HepG2 (cell line): ENCODE results near the gene NUBP2. TPM values are rescaled to one million over a fixed set of nuclear protein-coding genes. Genes with fewer than 3 reads are reported as not detected.
A peak's percentile ranks its signal among the peaks of the same experiment; 100 is the strongest.

ENCODE experiments used
- ATAC-seq: fragments of 200-7000 bp; cut with Tn5 transposase; 3 replicates; pipeline ENCODE4 v1.9.1; 2020; ENCODE audit warnings: mild to moderate bottlenecking, moderate library complexity
- BruUV-seq: library from RNA; stranded (reverse); fragments of 400-500 nt; replicated peaks from 2 replicates; lab custom pipeline; 2021; lab: Mats Ljungman, UMichigan
- CTCF ChIA-PET: fragments of 300-600 bp; formaldehyde crosslinking; extraction: SDS; loops from one replicate; lab custom pipeline; 2021; ENCODE audit warnings: low total read pairs, inconsistent platforms, low intra/inter-chr PET ratio; lab: Yijun Ruan, JAX
- POLR2A ChIA-PET: fragments of 350-600 bp; sonication (Branson Sonifier 250); formaldehyde crosslinking; loops from one replicate; lab custom pipeline; 2020; ENCODE audit warnings: antibody characterized with exemption, inconsistent platforms; lab: Yijun Ruan, JAX
- DNase-seq: peaks from one replicate; pipeline ENCODE4 v3.0.0-alpha.2; 2015; ENCODE audit warnings: low spot score
- FAIRE-seq: peaks from 3 replicates; lab custom pipeline; 2011; peaks lifted over from hg19 to GRCh38; lab: Jason Lieb, UNC
- H2AFZ ChIP-seq: one replicate; pipeline ENCODE4 v1.6.1; 2011; ENCODE audit warnings: low read length, inconsistent platforms
- H3K27ac ChIP-seq: fragments of 300-600 bp; 3 replicates; pipeline ENCODE4 v1.8.0; 2011; ENCODE audit warnings: mixed run types, mild to moderate bottlenecking, mixed read lengths, low read length, inconsistent platforms; ENCODE audit not compliant: insufficient read depth; ENCODE audit errors: extremely low read length
- H3K27me3 ChIP-seq, 2 experiments: fragments of 200-600 bp in 1 of 2; 2 replicates in 1 of 2; 3 replicates in 1 of 2; pipeline versions ENCODE4 v1.6.0 to v1.8.0; 2011; ENCODE audit warnings: low read length in 2 of 2, mild to moderate bottlenecking in 2 of 2, moderate library complexity in 2 of 2, inconsistent platforms in 1 of 2; ENCODE audit not compliant: insufficient read depth in 2 of 2, control insufficient read depth in 1 of 2
- H3K36me3 ChIP-seq, 2 experiments: fragments of 200-600 bp in 1 of 2; replicated peaks in 1 of 2; 2 replicates in 1 of 2; 3 replicates in 1 of 2; pipeline versions ENCODE4 v1.5.1 to v1.8.0; 2011; ENCODE audit warnings: low read length in 2 of 2, inconsistent platforms in 1 of 2; ENCODE audit not compliant: insufficient read depth in 2 of 2, control insufficient read depth in 1 of 2
- H3K4me1 ChIP-seq: 2 replicates; pipeline ENCODE4 v1.5.1; 2012; ENCODE audit warnings: low read length, inconsistent platforms; ENCODE audit not compliant: insufficient read depth
- H3K4me2 ChIP-seq: 2 replicates; pipeline ENCODE4 v1.6.0; 2011; ENCODE audit warnings: low read depth, low read length, inconsistent platforms
- H3K4me3 ChIP-seq, 3 experiments: fragments of 200-600 bp in 1 of 3; sonication (generic), shearing (Covaris generic) in 1 of 3; replicated peaks in 1 of 3; 2 replicates each; pipeline ENCODE4 v1.5.1; 2011 to 2016; ENCODE audit warnings: low read length in 3 of 3, inconsistent platforms in 2 of 3, low read depth in 2 of 3, mild to moderate bottlenecking in 2 of 3, control low read depth in 1 of 3, mixed read lengths in 1 of 3; ENCODE audit not compliant: insufficient read depth in 1 of 3
- H3K79me2 ChIP-seq: one replicate; pipeline ENCODE4 v1.6.1; 2011; ENCODE audit warnings: low read length, inconsistent platforms; ENCODE audit not compliant: insufficient read depth
- H3K9ac ChIP-seq: 2 replicates; pipeline ENCODE4 v1.6.0; 2011; ENCODE audit warnings: mild to moderate bottlenecking, low read depth, low read length, inconsistent platforms; ENCODE audit not compliant: insufficient read depth
- H3K9me3 ChIP-seq: 2 replicates; pipeline ENCODE4 v1.5.1; 2012; ENCODE audit warnings: mild to moderate bottlenecking, low read length
- H4K20me1 ChIP-seq: 2 replicates; pipeline ENCODE4 v1.6.0; 2011; ENCODE audit warnings: inconsistent platforms, mild to moderate bottlenecking, low read length, moderate library complexity; ENCODE audit not compliant: insufficient read depth
- ADNP ChIP-seq: sonication (generic); formaldehyde crosslinking; IDR thresholded peaks from 2 replicates; pipeline ENCODE4 v1.4.0; 2020; ENCODE audit warnings: missing genetic modification reagents
- GABPA ChIP-seq, 2 experiments: IDR thresholded peaks; 2 replicates each; pipeline ENCODE4 v1.6.1; 2011 to 2016; ENCODE audit warnings: low read depth in 2 of 2, low read length in 1 of 2, missing biosample characterization in 1 of 2, missing genetic modification characterization in 1 of 2
- STAG1 ChIP-seq: sonication (generic); formaldehyde crosslinking; IDR thresholded peaks from 2 replicates; pipeline ENCODE4 v1.4.0; 2020; ENCODE audit warnings: missing genetic modification reagents
- XRCC5 ChIP-seq: fragments of 200-400 bp; formaldehyde crosslinking; optimal IDR thresholded peaks from 2 replicates; pipeline ENCODE3; 2017; ENCODE audit warnings: mild to moderate bottlenecking, low read length
- ZBTB38 ChIP-seq: sonication (generic); formaldehyde crosslinking; IDR thresholded peaks from 2 replicates; pipeline ENCODE4 v1.5.1; 2020; ENCODE audit warnings: mild to moderate bottlenecking, missing genetic modification reagents
- WGBS: methylation state at CpG from one replicate; pipeline ENCODE4 v1.1.6; 2017; ENCODE audit warnings: low lambda C conversion rate; 5-methylcytosine and 5-hydroxymethylcytosine counted together
- in situ Hi-C: cut with HindIII; loops from 2 replicates; pipeline ENCODE4 v1.10.0; 2017; ENCODE audit warnings: low pct_unique_long_range_greater_than_20kb; ENCODE audit not compliant: extremely low pct_ligation_motif_present
- intact Hi-C: fragments of 100-400 bp; cut with micrococcal nuclease; formaldehyde crosslinking; loops from one replicate; pipeline ENCODE4 v1.10.0; 2022; ENCODE audit not compliant: unreplicated experiment
- polyA plus RNA-seq, 8 experiments: library from polyadenylated mRNA; depleted of rRNA in 3 of 8; stranded (reverse) in 7 of 8; unstranded in 1 of 8; fragments of >200 nt; fragmentation: Illumina TruSeq in 4 of 8; extraction: Trizol in 4 of 8; gene quantifications; 2 replicates each; pipeline versions ENCODE4 v1.2.1 to v1.2.3, GENCODE V29; 2011 to 2016; ENCODE audit warnings: low read depth in 4 of 8, missing spikeins in 1 of 8, mixed read lengths in 1 of 8; ENCODE audit not compliant: insufficient read depth in 1 of 8
- total RNA-seq, 5 experiments: library from RNA; depleted of rRNA; stranded (reverse); fragments of >200 nt; fragmentation: Illumina TruSeq; extraction: Trizol; gene quantifications; 2 replicates each; pipeline ENCODE4 v1.2.3, GENCODE V29; 2016; ENCODE audit warnings: low read depth in 1 of 5
- TF ChIP-seq, protein P1 (sequence below): sonication (generic); formaldehyde crosslinking; IDR thresholded peaks from 2 replicates; pipeline ENCODE4 v1.4.0; 2020; ENCODE audit warnings: missing genetic modification reagents
- TF ChIP-seq, protein P2 (sequence below): sonication (generic); formaldehyde crosslinking; IDR thresholded peaks from 2 replicates; pipeline ENCODE4 v1.4.0; 2020; ENCODE audit warnings: missing genetic modification reagents, mild to moderate bottlenecking, borderline replicate concordance
- TF ChIP-seq, protein P3 (sequence below): sonication (generic); formaldehyde crosslinking; IDR thresholded peaks from 2 replicates; pipeline ENCODE4 v1.5.0; 2020; ENCODE audit warnings: mild to moderate bottlenecking, missing genetic modification reagents, moderate library complexity

NUBP2 gene
- total and polyA plus RNA-seq, 2 of the 13 experiments (the other 11 are each of a cell fraction or from before 2014, with no cell fraction given) = 25.7 to 61.5 TPM

GRCh38 chr16:1763521-1764511 lies 18.9 kb upstream of the NUBP2 start:
- TF ChIP-seq, protein P1, sequence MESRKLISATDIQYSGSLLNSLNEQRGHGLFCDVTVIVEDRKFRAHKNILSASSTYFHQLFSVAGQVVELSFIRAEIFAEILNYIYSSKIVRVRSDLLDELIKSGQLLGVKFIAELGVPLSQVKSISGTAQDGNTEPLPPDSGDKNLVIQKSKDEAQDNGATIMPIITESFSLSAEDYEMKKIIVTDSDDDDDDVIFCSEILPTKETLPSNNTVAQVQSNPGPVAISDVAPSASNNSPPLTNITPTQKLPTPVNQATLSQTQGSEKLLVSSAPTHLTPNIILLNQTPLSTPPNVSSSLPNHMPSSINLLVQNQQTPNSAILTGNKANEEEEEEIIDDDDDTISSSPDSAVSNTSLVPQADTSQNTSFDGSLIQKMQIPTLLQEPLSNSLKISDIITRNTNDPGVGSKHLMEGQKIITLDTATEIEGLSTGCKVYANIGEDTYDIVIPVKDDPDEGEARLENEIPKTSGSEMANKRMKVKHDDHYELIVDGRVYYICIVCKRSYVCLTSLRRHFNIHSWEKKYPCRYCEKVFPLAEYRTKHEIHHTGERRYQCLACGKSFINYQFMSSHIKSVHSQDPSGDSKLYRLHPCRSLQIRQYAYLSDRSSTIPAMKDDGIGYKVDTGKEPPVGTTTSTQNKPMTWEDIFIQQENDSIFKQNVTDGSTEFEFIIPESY (CRISPR knock-in tag) = peak; percentile 99
- no peak for TF ChIP-seq ADNP (CRISPR knock-in tag)
- TF ChIP-seq, protein P2, sequence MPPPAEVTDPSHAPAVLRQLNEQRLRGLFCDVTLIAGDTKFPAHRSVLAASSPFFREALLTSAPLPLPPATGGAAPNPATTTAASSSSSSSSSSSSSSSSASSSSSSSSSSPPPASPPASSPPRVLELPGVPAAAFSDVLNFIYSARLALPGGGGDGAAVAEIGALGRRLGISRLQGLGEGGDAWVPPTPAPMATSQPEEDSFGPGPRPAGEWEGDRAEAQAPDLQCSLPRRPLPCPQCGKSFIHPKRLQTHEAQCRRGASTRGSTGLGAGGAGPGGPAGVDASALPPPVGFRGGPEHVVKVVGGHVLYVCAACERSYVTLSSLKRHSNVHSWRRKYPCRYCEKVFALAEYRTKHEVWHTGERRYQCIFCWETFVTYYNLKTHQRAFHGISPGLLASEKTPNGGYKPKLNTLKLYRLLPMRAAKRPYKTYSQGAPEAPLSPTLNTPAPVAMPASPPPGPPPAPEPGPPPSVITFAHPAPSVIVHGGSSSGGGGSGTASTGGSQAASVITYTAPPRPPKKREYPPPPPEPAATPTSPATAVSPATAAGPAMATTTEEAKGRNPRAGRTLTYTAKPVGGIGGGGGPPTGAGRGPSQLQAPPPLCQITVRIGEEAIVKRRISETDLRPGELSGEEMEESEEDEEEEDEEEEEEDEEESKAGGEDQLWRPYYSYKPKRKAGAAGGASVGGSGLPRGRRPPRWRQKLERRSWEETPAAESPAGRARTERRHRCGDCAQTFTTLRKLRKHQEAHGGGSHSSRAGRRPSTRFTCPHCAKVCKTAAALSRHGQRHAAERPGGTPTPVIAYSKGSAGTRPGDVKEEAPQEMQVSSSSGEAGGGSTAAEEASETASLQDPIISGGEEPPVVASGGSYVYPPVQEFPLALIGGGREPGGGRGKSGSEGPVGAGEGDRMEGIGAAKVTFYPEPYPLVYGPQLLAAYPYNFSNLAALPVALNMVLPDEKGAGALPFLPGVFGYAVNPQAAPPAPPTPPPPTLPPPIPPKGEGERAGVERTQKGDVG (CRISPR knock-in tag) = peak; percentile 47; the same call in 1 of the 2 replicates
- peak; percentile 91 for TF ChIP-seq ZBTB38 (CRISPR knock-in tag)
- TF ChIP-seq, protein P3, sequence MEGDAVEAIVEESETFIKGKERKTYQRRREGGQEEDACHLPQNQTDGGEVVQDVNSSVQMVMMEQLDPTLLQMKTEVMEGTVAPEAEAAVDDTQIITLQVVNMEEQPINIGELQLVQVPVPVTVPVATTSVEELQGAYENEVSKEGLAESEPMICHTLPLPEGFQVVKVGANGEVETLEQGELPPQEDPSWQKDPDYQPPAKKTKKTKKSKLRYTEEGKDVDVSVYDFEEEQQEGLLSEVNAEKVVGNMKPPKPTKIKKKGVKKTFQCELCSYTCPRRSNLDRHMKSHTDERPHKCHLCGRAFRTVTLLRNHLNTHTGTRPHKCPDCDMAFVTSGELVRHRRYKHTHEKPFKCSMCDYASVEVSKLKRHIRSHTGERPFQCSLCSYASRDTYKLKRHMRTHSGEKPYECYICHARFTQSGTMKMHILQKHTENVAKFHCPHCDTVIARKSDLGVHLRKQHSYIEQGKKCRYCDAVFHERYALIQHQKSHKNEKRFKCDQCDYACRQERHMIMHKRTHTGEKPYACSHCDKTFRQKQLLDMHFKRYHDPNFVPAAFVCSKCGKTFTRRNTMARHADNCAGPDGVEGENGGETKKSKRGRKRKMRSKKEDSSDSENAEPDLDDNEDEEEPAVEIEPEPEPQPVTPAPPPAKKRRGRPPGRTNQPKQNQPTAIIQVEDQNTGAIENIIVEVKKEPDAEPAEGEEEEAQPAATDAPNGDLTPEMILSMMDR (CRISPR knock-in tag) = peak; percentile 48
- 0 out of 2 replicates have a peak, but pooled peaks have one; percentile 4 for TF ChIP-seq GABPA (IDR thresholded peaks at IDR 0.05; ENCODE audit: low read depth, low read length)
- no peak for TF ChIP-seq GABPA (CRISPR knock-in tag; IDR thresholded peaks at IDR 0.05; ENCODE audit: low read depth)
- TF ChIP-seq XRCC5 = no peak
- peak; percentile 39 for TF ChIP-seq STAG1 (CRISPR knock-in tag)
- H2AFZ ChIP-seq = no peak overlapping the region
- no peak overlapping the region for H3K4me3 ChIP-seq
- no peaks in the 10 kb centered on the region for H3K79me2 ChIP-seq
- no peak overlapping the region for H3K4me2 ChIP-seq
- in situ Hi-C loops (no loop called here), intact Hi-C loops (no loop called here)
- H3K27me3 ChIP-seq = no peaks in the 10 kb centered on the region
- H3K36me3 ChIP-seq = peaks cover 23 to 37% of the 10 kb centered on the region in 2 experiments; a peak in 4 of 5 replicates
- no peaks in the 10 kb centered on the region for H3K9me3 ChIP-seq
- H4K20me1 ChIP-seq = no peaks in the 10 kb centered on the region
- WGBS = 97% methylated on average over 66 of the region's 81 CpGs
- ATAC-seq = peak; percentile 2; the same call in 1 of the 3 replicates
- ChIA-PET POLR2A (no interaction called here), CTCF (no interaction called here)
- no peaks in the 10 kb centered on the region for H3K4me1 ChIP-seq
- FAIRE-seq = no peak
- H3K27ac ChIP-seq = no peak overlapping the region
- no TSS peak for BruUV-seq
- no peak for DNase-seq
- H3K9ac ChIP-seq = no peak overlapping the region
